ENCODE measurements around the gene ORAI1. TPM values are rescaled to one million over a fixed set of nuclear protein-coding genes. Genes with fewer than 3 reads are reported as not detected.
A peak's percentile ranks its signal among the peaks of the same experiment; 100 is the strongest.
"Not testable (repeated sequence)": the region's sequence is repeated elsewhere in the genome, so short reads cannot be mapped to it uniquely, and the experiment has no call there.

Gene ORAI1
- total and polyA plus RNA-seq, 12 donors, result 1.9 to 16.1 (median 6.9) TPM

DNA sequence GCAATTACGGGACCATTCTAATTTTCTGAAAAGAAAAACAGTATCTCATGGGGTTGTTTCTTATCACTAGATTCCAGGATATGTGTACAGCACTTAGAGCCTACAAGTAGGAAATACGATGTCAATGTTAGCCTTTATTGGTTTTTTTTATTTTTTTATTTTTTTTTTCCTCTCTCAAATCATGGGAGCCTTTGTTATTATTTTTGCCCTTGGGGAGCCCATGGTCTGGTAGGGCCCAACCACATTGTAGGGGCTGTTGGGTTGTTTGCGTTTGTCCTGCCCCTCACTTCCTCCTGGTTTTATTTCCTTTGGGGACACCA is 37.2 kb downstream of the ORAI1 start:
- Histone ChIP-seq H3K4me1 (replicated peaks in 1 of 2) (no peaks in the 10 kb centered on the region), H3K36me3 (replicated peaks in 1 of 2) (no peaks in the 10 kb centered on the region), H3K27me3 (no peaks in the 10 kb centered on the region), H3K9me3 (replicated peaks in 1 of 3) (no peaks in the 10 kb centered on the region), H3K27ac (no peak overlapping the region), H3K4me3 (no peak overlapping the region)
- 74 to 87% (median 77%) methylated on average over 3 of the region's 3 CpGs for WGBS, 4 donors
- TF ChIP-seq POLR2A (IDR thresholded peaks at IDR 0.05), result no peak
- TF ChIP-seq, protein P1, sequence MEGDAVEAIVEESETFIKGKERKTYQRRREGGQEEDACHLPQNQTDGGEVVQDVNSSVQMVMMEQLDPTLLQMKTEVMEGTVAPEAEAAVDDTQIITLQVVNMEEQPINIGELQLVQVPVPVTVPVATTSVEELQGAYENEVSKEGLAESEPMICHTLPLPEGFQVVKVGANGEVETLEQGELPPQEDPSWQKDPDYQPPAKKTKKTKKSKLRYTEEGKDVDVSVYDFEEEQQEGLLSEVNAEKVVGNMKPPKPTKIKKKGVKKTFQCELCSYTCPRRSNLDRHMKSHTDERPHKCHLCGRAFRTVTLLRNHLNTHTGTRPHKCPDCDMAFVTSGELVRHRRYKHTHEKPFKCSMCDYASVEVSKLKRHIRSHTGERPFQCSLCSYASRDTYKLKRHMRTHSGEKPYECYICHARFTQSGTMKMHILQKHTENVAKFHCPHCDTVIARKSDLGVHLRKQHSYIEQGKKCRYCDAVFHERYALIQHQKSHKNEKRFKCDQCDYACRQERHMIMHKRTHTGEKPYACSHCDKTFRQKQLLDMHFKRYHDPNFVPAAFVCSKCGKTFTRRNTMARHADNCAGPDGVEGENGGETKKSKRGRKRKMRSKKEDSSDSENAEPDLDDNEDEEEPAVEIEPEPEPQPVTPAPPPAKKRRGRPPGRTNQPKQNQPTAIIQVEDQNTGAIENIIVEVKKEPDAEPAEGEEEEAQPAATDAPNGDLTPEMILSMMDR (IDR thresholded peaks at IDR 0.05), result no peak
- intact Hi-C loops (cut with DNase I), result no loop called here
- no peak for DNase-seq

DNA sequence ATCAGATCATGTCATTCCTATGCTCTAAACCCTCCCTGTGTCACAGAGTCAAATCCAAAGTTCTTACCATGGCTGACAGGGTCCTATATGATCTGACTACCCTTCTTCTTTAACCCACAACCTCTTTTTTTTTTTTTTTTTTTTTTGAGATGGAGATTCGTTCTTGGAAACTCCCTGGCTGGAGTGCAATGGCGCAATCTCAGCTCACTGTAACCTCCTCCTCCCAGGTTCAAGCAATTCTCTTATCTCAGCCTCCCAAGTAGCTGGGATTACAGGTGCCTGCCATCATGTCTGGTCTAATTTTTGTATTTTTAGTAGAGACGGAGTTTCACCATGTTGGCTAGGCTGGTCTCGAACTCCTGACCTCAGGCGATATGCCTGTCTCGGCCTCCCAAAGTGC is 40.5 kb downstream of the ORAI1 start:
- not testable (repeated sequence) for H3K4me3 ChIP-seq; H3K27me3 ChIP-seq; H3K4me1 ChIP-seq (replicated peaks in 1 of 2); H3K9me3 ChIP-seq (replicated peaks in 1 of 3); H3K27ac ChIP-seq; H3K36me3 ChIP-seq (replicated peaks in 1 of 2); DNase-seq
- intact Hi-C loops (cut with DNase I), result loop anchor here in 1 of 2 donors (5.0 kb wide), 2 partner anchors 40 to 180 kb away; partner anchors contain the start of gene ORAI1
- WGBS, 4 donors, result 77 to 87% (median 80%) methylated on average over 6 of the region's 6 CpGs

DNA sequence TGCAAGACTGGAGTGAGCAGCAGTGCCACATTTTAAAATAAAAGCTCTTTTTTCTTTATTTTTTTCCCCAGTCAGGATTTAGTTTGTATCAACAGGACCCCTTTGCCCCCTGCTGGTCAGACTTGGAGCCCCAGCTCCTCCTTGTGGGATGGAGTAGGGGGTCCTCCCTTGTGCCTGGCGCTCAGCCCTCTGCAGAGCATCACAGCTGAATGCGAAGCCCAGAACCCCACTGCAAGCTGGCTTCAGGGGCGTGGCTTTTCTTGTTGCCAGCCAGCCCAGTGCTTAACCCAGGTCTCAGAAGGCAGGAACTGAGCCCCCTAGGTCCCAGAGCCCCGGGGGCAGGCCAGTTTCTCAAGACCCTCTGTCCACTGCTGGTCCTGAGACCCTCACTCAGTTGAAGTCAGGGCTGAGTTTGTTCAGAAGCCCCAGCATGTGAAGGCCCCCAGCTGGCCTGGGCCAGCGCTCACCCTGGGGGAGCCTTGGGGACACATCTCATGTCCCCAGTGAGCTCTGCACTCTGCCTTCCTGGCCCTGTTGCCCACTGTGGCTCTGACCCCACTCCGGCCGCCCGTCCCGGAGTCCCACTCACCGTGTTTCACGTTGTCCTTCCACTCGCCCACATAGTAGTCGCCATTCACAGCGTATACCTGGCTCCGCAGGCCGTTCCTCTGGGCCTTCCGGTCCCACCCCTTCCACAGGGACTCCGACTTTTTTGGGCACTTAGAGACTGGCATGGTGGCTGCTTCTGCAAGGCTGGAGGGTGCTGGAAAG is 42.6 kb downstream of the ORAI1 start:
- no peak overlapping the region for H3K27ac ChIP-seq
- TF ChIP-seq, protein P1 (IDR thresholded peaks at IDR 0.05), result peak; percentile 30 to 58 (median 41)
- TF ChIP-seq POLR2A (IDR thresholded peaks at IDR 0.05), result no peak
- H3K27me3 ChIP-seq, result no peaks in the 10 kb centered on the region
- WGBS, 4 donors, result 71 to 86% (median 80%) methylated on average over 14 to 18 of the region's 18 CpGs
- intact Hi-C loops (cut with DNase I), result loop anchor here in 1 of 2 donors (5.0 kb wide), 2 partner anchors 42 to 182 kb away; partner anchors contain the start of gene ORAI1
- no peak overlapping the region for H3K4me3 ChIP-seq
- H3K4me1 ChIP-seq (replicated peaks in 1 of 2), result peaks cover 0 to 14% of the 10 kb centered on the region in 2 donors
- H3K9me3 ChIP-seq (replicated peaks in 1 of 3), result no peaks in the 10 kb centered on the region
- no peaks in the 10 kb centered on the region for H3K36me3 ChIP-seq (replicated peaks in 1 of 2)
- peak in 3 of 7 donors; percentile 37 to 55 (median 52) for DNase-seq

DNA sequence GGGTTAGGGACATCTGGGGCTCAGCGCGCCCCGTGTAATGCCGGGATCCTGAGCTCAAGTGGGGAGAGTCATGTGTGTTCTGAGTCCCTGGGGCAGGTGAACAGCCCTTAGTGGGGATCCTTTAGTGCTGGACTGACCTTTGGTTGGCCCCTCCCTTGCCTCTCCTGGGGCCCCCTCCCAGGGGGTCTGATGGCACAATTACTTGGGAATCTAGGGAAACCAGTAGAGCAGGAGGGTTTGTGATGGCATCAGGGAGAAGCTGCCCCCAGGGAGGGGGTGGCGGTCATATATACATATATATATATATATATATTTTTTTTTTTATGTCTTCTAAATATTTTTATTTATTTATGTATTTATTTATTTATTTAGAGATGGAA is 43.2 kb downstream of the ORAI1 start, which contains the start of gene MORN3:
TSS of gene MORN3 (minus strand) at position 134 of the 380 bp plus-strand sequence. CDS start 171 bp downstream, outside the sequence.
- no peaks in the 10 kb centered on the region for H3K9me3 ChIP-seq (replicated peaks in 1 of 3)
- intact Hi-C loops (cut with DNase I), result loop anchor here in 1 of 2 donors (5.0 kb wide), 2 partner anchors 42 to 182 kb away; partner anchors contain the start of gene ORAI1
- 80 to 95% (median 90%) methylated on average over 2 to 5 of the region's 5 CpGs for WGBS, 4 donors
- TF ChIP-seq POLR2A (IDR thresholded peaks at IDR 0.05), result no peak
- TF ChIP-seq, protein P1 (IDR thresholded peaks at IDR 0.05), result no peak
- H3K4me3 ChIP-seq, result no peak within 1 kb of the TSS
- no peaks in the 10 kb centered on the region for H3K36me3 ChIP-seq (replicated peaks in 1 of 2)
- H3K27ac ChIP-seq, result no peak within 1 kb of the TSS
- H3K4me1 ChIP-seq (replicated peaks in 1 of 2), result peaks cover 0 to 14% of the 10 kb centered on the region in 2 donors
- H3K27me3 ChIP-seq, result no peaks in the 10 kb centered on the region
- DNase-seq, result no peak
